HG03571 (cell line): ENCODE data around the gene ABCA2.

Experiments
- ATAC-seq: cut with Tn5 transposase; IDR thresholded peaks from one replicate; pipeline ENCODE4 v1.9.1; 2021; ENCODE audit not compliant: unreplicated experiment

The ABCA2 gene

DNA sequence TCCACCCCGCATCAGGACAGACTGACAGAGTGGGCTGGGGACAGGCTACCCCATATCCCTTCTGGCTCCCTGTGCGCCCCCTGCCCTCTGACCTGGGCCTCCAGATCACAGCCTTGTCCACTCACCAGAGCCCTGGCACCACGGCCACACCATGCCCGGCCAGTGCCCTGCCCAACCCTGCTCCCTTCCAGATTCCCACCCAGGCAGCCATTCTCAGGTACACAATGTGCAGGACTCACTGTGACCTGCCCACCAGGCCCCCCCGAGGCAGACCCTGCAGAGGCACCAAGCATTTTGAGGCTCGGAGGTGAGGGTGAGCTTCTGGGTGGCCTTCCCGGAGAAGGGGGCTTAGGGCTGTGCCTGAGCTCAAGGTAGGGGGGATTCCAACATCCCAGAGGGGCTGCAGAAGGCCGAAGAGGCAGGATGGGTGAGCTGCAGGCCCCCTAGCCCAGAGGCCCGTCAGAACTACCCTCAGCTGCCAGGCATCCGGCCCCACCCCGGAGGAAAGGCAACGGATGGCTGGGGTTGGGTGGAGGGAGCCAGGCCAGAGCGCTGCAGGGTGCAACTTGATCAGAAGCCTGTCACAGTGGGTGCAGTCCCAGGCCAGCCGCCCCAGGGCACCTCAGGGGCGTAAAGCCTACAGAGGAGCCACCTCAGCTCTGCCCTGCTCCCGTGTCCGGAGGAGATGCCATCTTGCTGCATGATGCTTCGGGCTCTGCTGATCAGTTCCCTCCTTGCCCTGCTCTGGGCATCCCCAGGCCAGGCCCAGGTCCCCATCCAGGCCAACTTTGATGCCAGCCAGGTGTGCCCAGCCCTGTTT, 45.6 kb downstream of the ABCA2 start, which contains the start of gene LCNL1:
TSS of gene LCNL1 (plus strand) at position 762 of the 820 bp plus-strand sequence. CDS start 594 bp downstream, outside the sequence.
- no peak for ATAC-seq

DNA sequence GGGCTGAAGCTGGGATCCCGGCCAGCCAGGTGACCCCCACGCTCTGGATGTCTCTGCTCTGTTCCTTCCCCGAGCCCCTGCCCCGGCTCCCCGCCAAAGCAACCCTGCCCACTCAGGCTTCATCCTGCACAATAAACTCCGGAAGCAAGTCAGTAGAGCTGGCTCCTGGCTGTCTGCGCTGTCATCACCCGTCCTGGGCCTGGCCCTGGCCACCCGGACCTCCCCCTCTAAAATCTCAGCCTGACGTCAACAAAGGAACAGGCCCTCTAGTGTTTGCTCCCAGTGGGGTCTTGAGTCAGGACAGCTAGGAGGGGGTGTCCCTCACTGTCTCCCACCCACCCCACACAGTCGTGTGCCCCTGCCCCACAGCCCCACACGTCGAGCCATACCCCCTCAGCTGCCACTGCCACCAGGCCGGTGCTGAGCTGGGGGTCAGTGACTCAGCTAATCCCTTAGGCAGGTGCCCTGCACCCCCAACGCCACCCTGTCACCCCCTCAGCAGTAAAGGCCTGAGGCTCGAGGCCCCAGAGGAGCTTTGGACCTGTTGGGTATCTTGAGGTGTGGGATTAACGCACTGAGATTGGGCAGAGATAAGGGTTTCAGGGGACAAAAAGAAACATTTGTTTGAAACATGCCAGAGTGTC, 46.3 kb downstream of the ABCA2 start:
- ATAC-seq, result no peak

DNA sequence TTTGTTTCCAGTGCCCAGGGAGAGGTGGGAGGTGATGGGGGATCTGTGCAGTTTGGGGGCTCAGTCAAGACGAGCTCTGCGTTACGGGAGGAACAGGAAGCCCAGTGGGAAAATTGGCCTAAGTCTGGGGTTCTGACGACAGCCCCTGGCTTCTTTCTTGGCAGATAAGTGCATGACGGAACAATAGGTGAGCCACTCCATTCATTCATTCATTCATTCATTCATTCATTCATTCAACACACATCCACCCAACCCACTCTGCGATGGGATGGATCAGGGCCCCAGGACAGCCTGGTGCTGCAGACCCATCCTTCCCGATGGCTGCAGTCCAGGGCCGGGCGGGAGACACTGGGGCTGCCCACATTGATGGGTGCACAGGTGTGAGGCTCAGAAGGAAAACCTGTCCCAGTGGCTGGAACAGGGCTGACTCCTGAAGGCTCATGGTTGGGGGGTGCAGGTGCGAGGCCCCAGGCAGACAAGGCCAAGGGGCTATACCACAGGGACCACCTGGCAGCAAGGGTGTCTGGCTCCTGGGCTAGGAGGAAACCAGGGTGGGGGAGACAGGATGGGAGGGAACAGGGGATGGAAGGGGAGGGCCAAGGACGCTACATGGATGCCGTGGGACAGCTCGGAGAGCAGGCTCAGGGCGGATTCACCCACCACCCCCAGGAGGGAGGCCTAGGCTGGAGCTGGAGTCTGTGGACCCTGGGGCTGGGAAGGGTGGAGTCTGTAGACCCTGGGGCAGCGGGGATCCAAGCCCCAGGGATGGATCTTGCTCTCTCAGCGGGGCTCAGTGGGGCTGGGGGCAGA, 47.2 kb downstream of the ABCA2 start:
- no peak for ATAC-seq

DNA sequence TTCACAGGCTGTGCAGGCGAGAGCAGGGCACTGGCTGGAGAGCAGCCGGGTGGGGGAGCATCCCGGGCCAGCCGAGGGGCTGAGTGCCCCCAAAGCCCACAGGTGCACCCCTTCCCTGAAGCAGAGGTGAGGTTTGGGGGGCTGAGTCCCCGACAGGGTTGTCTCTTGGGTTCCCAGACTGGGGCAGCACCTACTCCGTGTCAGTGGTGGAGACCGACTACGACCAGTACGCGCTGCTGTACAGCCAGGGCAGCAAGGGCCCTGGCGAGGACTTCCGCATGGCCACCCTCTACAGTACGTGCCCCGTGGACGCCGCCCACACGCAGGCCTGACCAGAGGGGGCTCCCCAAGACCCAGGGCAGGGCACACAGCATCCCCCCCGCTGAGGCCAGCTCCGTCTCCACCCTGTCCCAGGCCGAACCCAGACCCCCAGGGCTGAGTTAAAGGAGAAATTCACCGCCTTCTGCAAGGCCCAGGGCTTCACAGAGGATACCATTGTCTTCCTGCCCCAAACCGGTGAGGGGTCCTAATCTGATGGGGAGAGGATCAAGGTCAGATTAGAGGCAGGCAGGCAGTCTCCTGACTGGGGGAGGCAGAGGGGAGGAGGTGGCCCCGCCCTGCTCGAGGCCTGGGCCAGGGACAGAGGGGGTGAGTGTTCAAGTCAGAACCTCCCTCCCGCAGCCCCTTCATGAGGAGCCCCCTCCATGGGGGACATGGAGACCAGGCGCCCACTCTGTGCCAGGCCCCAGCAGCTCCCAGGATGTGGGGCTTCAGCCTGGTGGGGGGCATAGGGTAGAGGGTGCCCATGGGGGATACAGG, 48.1 kb downstream of the ABCA2 start:
- no peak for ATAC-seq

DNA sequence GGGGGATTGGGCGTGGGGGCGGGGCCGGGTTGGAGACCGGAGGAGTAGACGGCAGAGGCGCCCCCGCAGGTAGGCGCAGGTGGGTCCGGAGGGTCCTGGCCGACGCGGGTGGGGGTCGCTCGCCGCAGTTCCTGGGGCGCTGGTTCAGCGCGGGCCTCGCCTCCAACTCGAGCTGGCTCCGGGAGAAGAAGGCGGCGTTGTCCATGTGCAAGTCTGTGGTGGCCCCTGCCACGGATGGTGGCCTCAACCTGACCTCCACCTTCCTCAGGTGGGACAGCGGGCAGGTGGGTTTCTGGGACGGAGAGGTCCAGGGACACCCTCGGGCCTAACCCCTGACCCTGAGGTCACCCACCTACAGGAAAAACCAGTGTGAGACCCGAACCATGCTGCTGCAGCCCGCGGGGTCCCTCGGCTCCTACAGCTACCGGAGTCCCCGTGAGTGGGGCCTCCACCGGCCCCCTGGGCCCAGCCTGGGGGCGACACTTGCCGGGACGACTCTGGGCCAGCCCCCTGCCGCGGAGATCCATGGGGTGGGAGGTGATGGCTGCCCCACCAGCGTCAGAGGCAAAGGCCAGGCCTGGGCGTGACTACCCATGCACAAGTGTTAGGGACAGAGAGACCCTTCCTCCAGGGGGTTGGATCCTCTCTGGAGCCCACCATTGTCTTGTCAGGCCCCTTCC, 49.0 kb downstream of the ABCA2 start:
- no peak for ATAC-seq

DNA sequence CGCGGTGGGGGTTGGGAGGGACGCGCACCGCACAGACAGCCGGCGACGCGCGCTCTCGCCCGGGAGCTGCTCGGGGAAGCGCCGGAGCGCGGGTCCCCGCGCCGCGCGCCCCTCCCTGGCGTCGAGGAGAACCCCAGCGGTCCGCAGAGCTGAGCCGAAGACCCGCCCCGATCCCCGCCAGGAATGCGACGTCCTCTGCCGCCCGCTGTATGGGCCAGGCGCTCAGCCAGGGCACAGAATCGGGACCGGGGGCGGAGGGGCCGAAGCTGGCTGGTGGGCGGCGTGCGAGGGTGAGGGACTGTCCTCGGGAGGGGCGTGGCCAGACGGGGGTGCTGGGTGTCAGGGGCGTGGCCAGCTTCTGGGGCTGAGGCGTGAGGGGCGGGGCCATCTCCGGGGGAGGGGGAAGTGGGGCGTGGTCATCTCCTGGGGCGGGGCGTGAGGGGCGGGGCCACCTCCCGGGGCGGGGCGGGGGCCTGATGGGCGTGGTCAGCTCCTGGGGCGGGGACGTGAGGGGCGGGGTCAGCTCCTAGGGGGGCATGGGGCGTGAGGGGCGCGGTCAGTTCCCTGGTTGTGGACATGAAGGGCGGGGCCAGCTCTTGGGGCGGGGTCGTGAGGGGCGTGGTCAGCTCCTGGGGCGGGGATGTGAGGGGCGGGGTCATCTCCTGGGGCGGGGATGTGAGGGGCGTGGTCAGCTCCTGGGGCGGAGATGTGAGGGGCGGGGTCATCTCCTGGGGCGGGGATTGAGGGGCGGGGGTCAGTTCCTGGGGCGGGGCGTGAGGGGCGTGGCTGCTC, 49.8 kb downstream of the ABCA2 start:
- no peak for ATAC-seq

DNA sequence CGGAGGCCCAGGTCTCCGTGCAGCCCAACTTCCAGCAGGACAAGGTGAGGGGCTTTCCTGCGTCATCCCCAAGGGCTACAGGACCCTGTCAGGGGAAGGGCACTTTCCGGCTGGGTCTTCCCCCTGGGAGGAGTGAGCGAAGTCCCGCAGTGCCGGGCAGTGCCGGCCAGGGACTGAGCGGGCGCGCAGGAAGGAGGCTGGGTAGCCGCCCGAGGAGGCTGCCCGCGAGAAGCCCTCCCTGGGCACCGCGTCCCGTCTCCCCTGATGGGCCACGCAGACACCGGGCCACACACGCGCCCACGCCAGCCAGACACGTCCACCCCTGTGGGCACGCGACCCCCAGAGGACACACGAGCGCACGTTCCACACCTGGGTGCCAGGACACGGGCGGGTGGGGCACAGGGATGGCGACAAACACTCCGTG, 50.4 kb downstream of the ABCA2 start:
- ATAC-seq, result no peak

DNA sequence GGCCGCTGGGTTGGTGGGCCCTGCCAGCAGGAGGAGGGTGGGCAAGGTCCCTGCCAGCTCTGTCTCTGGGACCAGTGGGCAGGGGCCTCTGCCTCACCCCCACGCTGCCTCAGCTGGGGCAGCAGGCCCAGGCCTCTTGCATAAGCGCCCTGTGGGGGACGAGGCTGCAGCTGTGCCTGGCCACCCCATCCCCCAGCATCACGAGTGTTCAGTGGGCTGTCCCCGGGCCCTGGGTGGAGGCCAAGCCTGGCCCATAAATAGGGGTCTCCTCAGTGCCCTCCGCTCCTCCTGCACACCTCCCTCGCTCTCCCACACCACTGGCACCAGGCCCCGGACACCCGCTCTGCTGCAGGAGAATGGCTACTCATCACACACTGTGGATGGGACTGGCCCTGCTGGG, 50.8 kb downstream of the ABCA2 start, which contains the start of gene PTGDS:
TSS of gene PTGDS (plus strand) at position 282 of the 400 bp plus-strand sequence. CDS start at position 357, 75 bp downstream.
- ATAC-seq, result no peak

DNA sequence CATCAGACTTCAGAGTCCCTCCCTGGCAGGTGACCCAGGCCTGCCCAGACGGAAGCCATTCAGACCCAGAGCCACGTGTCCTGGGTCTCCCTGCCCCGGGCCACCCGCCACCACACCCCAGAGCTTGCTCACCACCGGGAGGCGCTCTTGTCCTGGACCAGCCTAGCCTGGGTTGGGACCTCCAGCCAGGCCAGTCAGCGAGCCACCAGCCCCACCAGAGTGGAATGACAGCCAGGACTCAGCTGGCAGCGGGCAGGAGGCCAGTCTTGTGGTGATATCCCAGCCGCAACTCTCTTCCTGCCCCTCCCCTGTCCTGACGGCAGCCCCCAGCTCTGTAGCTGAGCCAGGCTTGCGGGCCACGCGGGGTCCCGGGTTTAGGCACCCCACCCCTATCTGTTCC, 52.4 kb downstream of the ABCA2 start:
- no peak for ATAC-seq

DNA sequence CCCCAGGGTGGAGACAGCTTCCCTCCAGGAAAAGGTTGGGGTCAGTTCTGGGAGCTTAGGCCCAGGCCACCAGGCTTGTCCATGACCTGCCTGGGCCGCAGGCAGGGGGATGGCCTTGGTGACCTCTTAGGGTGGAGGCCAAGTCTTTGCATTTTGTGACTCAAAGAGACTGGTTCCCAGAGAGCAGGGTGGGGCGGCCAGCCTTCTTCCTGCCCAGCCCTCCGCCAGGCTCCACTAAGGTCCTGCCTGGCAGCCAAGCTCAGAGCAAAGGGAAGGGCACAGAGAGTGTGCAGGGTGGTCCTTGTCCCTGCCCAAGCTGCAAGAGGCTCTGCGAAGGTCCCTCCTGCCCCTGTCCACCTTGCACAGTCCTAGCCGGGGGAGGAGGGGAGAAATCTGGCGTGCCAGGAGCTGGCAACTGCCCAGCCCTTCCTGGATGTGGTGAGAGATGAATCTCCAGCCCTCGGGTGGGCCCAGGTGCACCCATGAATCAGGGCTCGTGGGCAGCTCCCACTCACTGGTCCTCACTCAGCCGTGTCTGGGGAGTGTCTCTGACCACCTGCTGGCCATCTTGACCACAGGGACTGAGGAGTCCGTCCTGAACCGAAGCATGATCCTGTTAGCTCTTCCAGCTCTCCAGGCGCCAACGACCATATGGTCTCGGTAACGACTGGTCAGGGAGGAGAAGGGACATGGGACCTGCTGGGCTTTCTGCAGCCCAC, 53.1 kb downstream of the ABCA2 start:
- no peak for ATAC-seq

DNA sequence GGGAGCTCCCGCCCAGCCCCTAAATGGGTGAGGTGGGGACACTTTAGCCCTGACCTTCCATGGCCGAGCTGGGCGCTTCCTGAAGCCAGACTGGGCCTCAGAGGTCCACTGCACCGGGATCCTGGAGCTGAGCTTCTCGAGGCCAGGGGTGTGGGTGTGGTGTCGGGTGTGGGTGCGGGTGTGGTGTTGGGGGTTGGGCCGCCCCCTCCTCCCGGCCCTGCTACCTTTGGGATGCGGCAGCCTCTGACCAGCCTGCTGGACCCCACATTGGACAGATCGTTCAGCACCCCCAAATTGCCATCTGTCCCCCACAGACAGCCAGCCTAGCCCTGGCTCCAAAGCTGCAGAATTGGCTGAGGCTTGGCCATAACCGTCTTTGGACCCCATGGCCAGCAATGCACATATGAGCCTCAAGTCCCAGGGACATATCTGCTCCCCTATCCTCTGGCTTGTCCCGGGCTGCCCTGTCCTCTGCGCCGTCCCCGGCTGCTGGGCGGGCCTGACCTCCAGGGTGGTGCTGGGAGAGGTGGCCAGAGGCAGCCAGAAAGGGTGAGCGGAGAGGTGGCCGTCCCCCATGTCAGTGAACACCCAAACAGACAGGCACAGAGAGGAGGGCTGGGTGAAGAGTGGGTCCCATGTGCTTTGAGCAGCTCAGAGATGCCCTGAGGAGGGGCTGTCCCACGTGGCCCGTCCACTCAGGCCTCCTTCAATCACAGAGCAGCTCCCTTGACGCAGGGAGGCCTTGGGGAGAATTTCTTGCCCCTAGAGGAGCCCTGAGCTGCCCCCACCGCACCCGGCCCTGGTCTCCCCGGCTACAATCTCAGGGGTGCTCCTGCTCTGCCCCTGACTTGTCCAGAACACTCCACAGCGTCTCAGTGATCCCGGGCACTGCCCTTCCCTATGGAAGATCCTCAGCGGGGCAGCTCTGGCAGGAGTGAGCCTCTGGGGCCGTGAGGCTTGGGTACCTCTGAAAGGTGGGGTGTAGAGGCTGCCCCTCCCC, 54.1 kb downstream of the ABCA2 start:
- ATAC-seq, result no peak

DNA sequence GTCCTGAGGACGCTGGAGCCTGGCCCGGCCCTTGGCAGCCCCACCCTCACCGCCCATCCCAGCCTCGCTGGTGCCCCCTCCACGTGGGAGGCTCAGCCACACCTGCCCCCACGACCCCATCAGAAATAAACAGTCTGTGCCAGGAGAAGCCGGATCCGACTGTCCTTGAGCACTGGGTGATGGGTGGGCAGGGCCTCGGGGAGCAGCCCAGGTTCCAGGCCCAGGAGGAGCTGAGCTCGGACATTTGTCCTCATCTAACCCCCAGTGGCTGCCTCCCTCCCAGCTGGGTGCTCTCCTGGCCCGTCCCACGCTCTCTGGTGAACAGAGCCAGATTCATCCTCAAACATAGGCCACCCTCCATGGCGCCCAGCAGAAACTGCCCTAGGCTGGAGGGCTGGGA, 55.3 kb downstream of the ABCA2 start:
- ATAC-seq, result no peak

DNA sequence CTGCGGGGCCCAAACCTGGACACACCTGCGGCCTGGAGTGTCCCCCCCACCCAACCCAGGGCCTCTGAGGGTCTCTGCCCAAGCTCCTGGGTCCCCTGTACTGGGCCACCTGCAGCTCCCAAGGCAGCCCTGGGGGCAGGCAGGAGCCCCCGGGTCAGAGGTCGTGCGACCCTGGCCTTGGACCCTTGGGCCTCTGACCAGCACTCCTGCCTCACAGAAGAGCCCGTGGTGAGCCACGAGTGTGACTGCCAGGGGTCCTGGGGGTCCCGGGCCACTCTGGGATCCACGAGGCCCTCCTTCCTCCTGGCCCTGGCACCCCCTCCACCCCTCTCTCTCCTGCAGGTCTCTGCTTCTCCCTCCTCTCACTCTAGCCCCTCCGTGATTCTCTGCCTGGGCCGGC, 55.7 kb downstream of the ABCA2 start:
- no peak for ATAC-seq

DNA sequence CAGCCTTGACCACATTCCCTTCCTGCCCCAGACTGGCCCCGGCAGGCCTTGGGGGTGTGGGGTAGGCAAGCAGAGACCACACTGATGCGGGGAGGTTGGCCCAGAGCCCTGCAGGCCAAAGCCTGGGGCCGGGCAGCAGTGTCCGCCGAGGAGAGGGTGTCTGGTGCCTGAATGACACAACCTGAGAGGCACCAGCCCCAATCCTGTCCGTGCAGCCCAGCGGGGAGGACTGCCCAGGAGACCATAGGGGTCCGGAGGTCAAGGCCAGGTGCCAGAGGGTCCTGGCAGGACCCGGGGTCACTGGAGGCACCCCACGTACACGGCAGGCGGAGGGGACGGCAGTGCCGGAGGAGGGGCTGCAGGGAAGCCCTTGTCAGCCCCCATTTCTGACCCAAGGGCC, 56.3 kb downstream of the ABCA2 start:
- ATAC-seq, result no peak

DNA sequence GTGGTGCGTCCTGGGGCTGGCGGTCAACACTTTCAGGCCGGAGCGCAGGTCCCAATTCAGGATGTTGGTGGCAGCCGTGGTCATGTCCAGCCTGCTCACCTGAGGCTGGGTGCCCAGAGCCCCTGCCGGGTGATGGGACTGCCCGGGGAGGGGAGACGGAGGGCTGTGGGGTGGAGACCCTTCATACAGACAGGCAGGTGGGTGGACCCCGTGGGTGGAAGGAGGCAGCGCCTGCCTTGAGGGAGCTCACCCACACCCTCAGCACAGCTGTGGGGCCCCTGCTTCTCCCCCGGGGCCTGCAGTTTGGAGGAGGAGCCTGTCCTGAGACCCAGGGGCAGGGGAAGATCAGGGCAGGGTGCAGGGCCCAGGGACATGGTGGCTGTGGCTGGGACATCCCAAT, 57.7 kb downstream of the ABCA2 start:
- ATAC-seq, result no peak

DNA sequence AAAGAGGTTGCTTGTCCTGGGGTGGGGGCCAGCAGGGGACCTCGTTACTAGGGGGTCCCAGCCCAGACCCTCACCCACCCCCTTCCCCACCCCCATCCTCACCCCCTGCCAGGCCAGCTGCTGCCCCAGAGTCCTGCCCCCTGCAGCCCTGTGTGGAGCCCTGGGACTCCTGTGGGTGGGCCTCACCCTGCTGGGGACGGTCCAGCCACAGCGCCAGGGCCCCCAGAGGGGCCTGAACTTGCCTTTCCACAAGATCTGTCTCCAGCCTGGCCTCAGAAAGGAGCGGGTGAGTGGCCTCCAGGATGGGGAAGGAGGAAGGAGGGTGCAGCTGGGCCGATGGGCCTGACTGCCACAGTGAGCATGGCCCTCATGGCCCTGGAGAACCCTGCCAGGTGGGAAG, 58.3 kb downstream of the ABCA2 start:
- ATAC-seq, result no peak

DNA sequence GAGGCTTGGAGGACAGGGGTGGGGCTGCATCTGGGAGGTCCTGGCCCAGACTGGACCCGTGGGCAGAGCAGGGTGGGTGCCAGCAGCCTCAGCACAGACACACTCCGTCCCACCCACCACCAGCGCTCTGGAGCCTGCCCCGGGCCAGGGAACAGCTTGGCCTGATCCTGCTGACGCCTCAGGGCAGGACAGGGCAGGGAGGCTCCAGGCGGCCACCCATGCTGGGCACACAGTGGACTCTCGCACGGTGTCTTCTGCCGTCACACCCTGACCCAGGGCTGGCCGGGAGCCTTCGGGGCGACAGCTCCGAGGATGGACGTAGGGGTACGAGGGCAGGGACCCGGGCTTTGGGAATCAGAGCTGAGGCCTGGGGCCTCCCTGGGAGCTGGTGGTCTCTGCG, 58.9 kb downstream of the ABCA2 start:
- no peak for ATAC-seq
